ENCODE measurements around the gene ABTB2. TPM values are rescaled to one million over a fixed set of nuclear protein-coding genes. Genes with fewer than 3 reads are reported as not detected.

ABTB2 gene
- total and polyA plus RNA-seq, 2 experiments from 2014 or later = 2.6 to 12.1 TPM

- Histone ChIP-seq H3K4me2 (no peak overlapping the region), H3K4me3 (no peak overlapping the region), H4K20me1 (replicated peaks; ENCODE audit: insufficient read depth) (no peaks in the 10 kb centered on the region; the same call in 1 of the 2 replicates), H3K9me2 (ENCODE audit: insufficient read depth) (no peaks in the 10 kb centered on the region), H3K27ac (ENCODE audit: low read depth) (no peak overlapping the region), H3K27me3 (ENCODE audit: insufficient read depth) (no peaks in the 10 kb centered on the region), H2AFZ (no peak overlapping the region), H3K79me2 (replicated peaks; ENCODE audit: insufficient read depth) (peaks cover 47% of the 10 kb centered on the region), H3K4me1 (ENCODE audit: insufficient read depth) (peaks cover 10% of the 10 kb centered on the region), H3K36me3 (ENCODE audit: insufficient read depth) (no peaks in the 10 kb centered on the region), H3F3A (replicated peaks; ENCODE audit: low read depth) (no peaks in the 10 kb centered on the region)
- no peaks in the 10 kb centered on the region for H3K9me3 Mint-ChIP-seq
- H3K4me3 Mint-ChIP-seq = no peak overlapping the region
- H3K4me1 Mint-ChIP-seq = peaks cover 24% of the 10 kb centered on the region
- H3K27me3 Mint-ChIP-seq (ENCODE audit: insufficient read depth, low read depth, poor library complexity) = peaks cover 5% of the 10 kb centered on the region
- H3K36me3 Mint-ChIP-seq (ENCODE audit: low read depth) = no peaks in the 10 kb centered on the region
- ATAC-seq = no peak
- H3K27ac Mint-ChIP-seq = no peak overlapping the region
- DNase-seq (ENCODE audit: low spot score) = no peak
- TF ChIP-seq EZH2phosphoT487 (IDR thresholded peaks at IDR 0.05; ENCODE audit: unreplicated experiment) = no peak
- TF ChIP-seq REST (IDR thresholded peaks at IDR 0.05; ENCODE audit: unreplicated experiment) = no peak
- TF ChIP-seq ZNF462 (CRISPR knock-in tag; IDR thresholded peaks at IDR 0.05) = no peak
- no peak for TF ChIP-seq CREB1 (CRISPR knock-in tag; IDR thresholded peaks at IDR 0.05; ENCODE audit: low read depth)
- no peak for TF ChIP-seq ZNF114 (CRISPR knock-in tag; IDR thresholded peaks at IDR 0.05)
- TF ChIP-seq POLR2AphosphoS5 (IDR thresholded peaks at IDR 0.05; ENCODE audit: low read depth) = no peak
- TF ChIP-seq CTCF (conservative IDR thresholded peaks at IDR 0.05; ENCODE audit: low read depth in 2 of 2) = no peak
- no peak for TF ChIP-seq JUNB (IDR thresholded peaks at IDR 0.05; ENCODE audit: unreplicated experiment)
- no peak for TF ChIP-seq EZH2 (IDR thresholded peaks at IDR 0.05; ENCODE audit: low read depth, unreplicated experiment)
- no peak for TF ChIP-seq ETS1 (IDR thresholded peaks at IDR 0.05)
- TF ChIP-seq NANOG (IDR thresholded peaks at IDR 0.05; ENCODE audit: borderline replicate concordance) = no peak
Observed at GRCh38 chr11:34343686-34344085, 14.1 kb downstream of the ABTB2 start.

Measured in GM23338 (cell line).